AG10803 (cell line): ENCODE data around the gene GGCX.
"Not testable (repeated sequence)": the region's sequence is repeated elsewhere in the genome, so short reads cannot be mapped to it uniquely, and the experiment has no call there.

ENCODE experiments used
- DNase-seq: peaks from one replicate; pipeline ENCODE4 v3.0.0; 2010; ENCODE audit warnings: low read depth
- H3K4me3 ChIP-seq: 2 replicates; pipeline ENCODE4 v1.5.1; 2011; ENCODE audit warnings: mild to moderate bottlenecking, low read length, control low read depth
- CTCF ChIP-seq: conservative IDR thresholded peaks from 2 replicates; pipeline ENCODE4 v1.5.1; 2011; ENCODE audit warnings: mild to moderate bottlenecking, low read length, control low read depth, inconsistent platforms

GGCX gene

DNA sequence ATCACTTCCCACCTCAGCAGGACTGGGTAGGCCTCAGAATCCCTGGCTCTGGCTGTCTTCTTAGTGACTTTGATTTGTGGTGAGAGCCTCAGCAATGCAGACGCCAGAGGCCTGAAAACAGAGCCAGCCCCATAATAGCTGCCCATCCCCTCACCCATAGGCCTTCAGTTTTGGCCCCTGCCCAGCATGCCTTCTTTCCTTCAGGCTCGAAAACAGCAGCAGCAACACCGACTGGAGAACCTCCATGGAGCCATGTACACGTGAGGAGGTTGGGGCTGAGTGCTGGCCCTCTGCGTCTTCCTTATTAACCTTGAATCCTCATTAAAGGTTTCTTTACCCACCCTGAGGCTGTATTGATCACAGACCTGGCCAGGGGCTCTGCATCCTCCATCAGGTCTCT lies 35.9 kb upstream of the GGCX start:
- no peak for DNase-seq
- no peak for TF ChIP-seq CTCF
- no peak overlapping the region for H3K4me3 ChIP-seq

DNA sequence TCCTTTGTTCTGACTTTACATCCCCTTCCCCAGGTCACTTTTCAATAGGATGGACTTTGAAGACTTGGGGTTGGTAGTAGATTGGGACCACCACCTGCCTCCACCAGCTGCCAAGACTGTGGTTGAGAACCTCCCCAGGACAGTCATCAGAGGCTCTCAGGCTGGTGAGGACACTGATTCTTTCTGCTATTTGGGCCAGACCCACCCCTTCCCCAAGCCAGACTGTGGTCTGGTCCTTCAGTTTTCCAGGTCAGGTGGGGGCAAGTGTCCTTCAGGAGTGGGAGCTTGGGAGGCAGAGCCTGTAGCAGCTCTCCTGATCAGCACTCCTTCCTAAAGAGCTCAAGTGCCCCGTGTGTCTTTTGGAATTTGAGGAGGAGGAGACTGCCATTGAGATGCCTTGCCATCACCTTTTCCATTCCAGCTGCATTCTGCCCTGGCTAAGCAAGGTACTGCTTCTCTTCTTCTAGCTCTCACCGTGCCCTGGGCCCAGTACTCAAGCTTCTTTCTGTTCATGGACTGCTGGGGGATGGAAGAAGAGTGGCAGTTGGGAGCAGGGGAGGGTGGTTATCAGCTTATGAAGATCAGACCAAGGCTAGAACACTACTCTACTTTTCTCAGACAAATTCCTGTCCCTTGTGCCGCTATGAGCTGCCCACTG lies 35.3 kb upstream of the GGCX start:
- TF ChIP-seq CTCF = no peak
- DNase-seq = no peak
- peak overlapping the region; percentile 99 for H3K4me3 ChIP-seq

- no peak for DNase-seq
- TF ChIP-seq CTCF = no peak
- peak overlapping the region; percentile 99 for H3K4me3 ChIP-seq
These were observed 34.7 kb upstream of the GGCX start for GRCh38 chr2:85596026-85596333.

DNA sequence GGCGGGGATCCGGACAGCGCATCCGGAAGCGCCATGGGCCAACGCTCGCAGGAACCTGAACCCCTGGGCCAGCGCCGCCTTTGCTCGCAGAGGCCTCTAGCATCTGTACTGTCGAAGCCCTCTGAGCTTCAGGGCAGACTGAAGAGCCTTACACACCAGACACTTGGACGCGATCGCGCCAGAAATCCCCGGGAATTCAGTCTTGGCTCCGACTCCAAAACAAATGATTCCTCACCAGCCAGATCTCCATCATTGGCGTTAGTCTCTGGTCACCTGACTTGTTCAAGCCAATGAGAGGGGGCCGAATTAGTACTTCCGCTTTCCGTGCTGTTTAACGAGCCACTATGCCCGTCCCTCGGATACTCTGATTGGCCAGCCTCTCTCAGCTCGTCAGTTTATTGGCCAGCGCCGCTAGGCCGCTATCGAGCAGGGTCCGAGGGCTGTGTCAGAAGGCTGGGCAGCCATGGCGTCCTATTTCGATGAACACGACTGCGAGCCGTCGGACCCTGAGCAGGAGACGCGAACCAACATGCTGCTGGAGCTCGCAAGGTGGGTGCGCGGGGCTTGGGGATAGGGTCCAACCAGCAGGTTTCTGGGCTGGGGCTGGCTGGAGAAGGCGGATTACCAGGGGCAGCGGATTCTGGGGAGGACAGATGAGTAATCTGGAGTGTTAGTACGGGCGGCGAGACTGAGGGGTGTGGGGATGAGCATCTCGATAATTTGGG lies 34.2 kb upstream of the GGCX start, which contains the start of gene RNF181:
Gene RNF181, plus strand, starts transcription at position 445 of the 725 bp plus-strand sequence. Its CDS starts 19 bp downstream, at position 464.
- TF ChIP-seq CTCF = no peak
- DNase-seq = peak; percentile 99
- H3K4me3 ChIP-seq = peak within 1 kb of the TSS; percentile 99

- no peak for TF ChIP-seq CTCF
- peak overlapping the region; percentile 64 for H3K4me3 ChIP-seq
- no peak for DNase-seq
These were observed 33.5 kb upstream of the GGCX start for GRCh38 chr2:85594715-85595300.

DNA sequence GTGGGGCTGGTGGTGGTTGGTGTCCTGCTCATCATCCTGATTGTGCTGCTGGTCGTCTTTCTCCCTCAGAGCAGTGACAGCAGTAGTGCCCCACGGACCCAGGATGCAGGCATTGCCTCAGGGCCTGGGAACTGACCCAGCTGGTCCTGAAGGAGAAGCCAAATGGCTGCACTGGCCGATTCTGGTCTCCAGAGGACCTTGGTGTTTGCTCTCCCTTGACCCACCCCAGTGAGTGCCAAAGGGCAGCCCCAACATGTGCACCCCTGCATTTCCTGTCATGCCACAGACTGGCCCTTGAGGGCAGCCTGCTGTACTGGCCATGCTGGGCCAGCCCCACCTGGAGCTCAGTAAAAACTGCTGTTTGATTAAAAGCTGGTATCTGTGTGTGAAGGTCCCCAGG lies 31.7 kb upstream of the GGCX start:
- no peak for TF ChIP-seq CTCF
- no peak overlapping the region for H3K4me3 ChIP-seq
- DNase-seq = no peak

DNA sequence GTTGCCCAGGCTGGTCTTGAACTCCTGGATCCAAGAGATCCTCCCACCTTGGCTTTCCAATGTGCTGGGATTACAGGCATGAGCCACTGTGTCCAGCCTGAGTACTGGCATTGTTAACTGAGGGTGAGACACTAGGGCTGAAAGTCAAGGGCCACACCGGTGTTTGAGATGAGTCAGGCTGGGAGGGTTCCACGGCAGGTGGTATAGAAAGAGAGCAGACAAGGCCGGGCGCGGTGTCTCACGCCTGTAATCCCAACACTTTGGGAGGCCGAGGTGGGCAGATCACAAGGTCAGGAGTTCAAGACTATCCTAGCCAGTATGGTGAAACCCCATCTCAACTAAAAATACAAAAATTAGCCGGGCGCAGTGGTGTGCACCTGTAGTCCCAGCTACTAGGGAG lies 31.0 kb upstream of the GGCX start:
- DNase-seq, H3K4me3 ChIP-seq: not testable (repeated sequence)
